GM23338 (cell line): ENCODE data around the gene WT1.

Experiments
- CREB1 ChIP-seq: fragments of 250-450 bp; sonication (Bioruptor Pico); IDR thresholded peaks from 2 replicates; pipeline ENCODE4 v1.5.0; 2020; ENCODE audit warnings: low read depth, mild to moderate bottlenecking, moderate library complexity
- CTCF ChIP-seq, 2 experiments: fragments of 200-600 bp in 1 of 2; sonication (generic) in 1 of 2; conservative IDR thresholded peaks; 2 replicates each; pipeline versions ENCODE4 v1.5.1 to v1.6.1; 2016 to 2017; ENCODE audit warnings: antibody characterized with exemption in 2 of 2, low read depth in 2 of 2, mild to moderate bottlenecking in 2 of 2, moderate library complexity in 1 of 2
- EZH2 ChIP-seq: fragments of 200-600 bp; sonication (generic); IDR thresholded peaks from one replicate; pipeline ENCODE4 v1.8.0; 2017; ENCODE audit warnings: antibody characterized with exemption, mild to moderate bottlenecking, low read depth; ENCODE audit not compliant: unreplicated experiment
- EZH2phosphoT487 ChIP-seq: fragments of 200-600 bp; sonication (generic); IDR thresholded peaks from one replicate; pipeline ENCODE4 v1.8.1; 2018; ENCODE audit warnings: antibody characterized with exemption; ENCODE audit not compliant: unreplicated experiment
- JUNB ChIP-seq: IDR thresholded peaks from one replicate; pipeline ENCODE4 v1.6.1; 2016; ENCODE audit warnings: antibody characterized with exemption; ENCODE audit not compliant: unreplicated experiment
- NANOG ChIP-seq: IDR thresholded peaks from 2 replicates; pipeline ENCODE4 v1.6.1; 2016; ENCODE audit warnings: antibody characterized with exemption, borderline replicate concordance
- POLR2AphosphoS5 ChIP-seq: IDR thresholded peaks from 2 replicates; pipeline ENCODE4 v1.6.1; 2016; ENCODE audit warnings: antibody characterized with exemption, low read depth
- REST ChIP-seq: IDR thresholded peaks from one replicate; pipeline ENCODE4 v1.6.1; 2018; ENCODE audit warnings: antibody characterized with exemption; ENCODE audit not compliant: unreplicated experiment
- STAT1 ChIP-seq: IDR thresholded peaks from one replicate; pipeline ENCODE4 v1.6.1; 2016; ENCODE audit warnings: antibody characterized with exemption; ENCODE audit not compliant: unreplicated experiment
- TF ChIP-seq, protein P1 (sequence below): IDR thresholded peaks from 2 replicates; pipeline ENCODE4 v1.6.1; 2016; ENCODE audit warnings: antibody characterized with exemption

DNA sequence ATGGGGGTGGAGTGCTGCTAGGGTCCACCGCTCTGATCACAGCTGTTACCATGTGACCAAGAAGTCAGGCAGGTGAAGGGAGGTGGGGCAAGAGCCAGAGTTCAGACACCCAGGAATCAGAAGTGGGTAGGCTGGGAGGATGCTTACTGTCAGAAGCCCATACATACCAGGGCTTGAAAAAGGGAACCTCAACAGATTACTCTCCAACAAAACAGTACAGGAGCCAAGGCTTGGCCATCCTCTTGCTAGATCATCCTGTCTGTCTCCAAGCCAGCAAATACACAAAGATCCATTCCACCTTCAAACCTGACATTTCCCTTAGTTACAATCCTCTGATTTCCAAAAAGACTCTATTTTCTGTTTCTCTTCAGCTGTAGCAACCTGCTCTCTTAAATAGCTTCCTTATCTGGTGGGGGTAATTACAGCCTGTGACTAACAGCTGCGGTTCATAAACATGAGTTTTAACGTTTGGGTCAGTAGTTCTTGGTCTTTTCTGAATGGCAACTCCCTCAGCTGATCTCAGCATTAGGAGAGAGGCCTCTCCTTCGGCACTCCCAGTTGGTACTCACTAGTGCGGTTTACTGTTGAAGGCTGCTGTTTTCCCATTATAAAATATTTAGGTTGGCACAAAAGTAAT is 31.1 kb upstream of the WT1 start:
- TF ChIP-seq CTCF (conservative IDR thresholded peaks at IDR 0.05; ENCODE audit: low read depth in 2 of 2) = no peak
- no peak for TF ChIP-seq EZH2phosphoT487
- TF ChIP-seq EZH2 = no peak
- TF ChIP-seq REST = no peak
- no peak for TF ChIP-seq POLR2AphosphoS5
- TF ChIP-seq, protein P1, sequence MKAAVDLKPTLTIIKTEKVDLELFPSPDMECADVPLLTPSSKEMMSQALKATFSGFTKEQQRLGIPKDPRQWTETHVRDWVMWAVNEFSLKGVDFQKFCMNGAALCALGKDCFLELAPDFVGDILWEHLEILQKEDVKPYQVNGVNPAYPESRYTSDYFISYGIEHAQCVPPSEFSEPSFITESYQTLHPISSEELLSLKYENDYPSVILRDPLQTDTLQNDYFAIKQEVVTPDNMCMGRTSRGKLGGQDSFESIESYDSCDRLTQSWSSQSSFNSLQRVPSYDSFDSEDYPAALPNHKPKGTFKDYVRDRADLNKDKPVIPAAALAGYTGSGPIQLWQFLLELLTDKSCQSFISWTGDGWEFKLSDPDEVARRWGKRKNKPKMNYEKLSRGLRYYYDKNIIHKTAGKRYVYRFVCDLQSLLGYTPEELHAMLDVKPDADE = no peak
- TF ChIP-seq CREB1 (CRISPR knock-in tag) = no peak
- TF ChIP-seq JUNB = no peak
- TF ChIP-seq NANOG = no peak
- TF ChIP-seq STAT1 = no peak
